GM12874 (cell line): ENCODE measurements around the gene GSDME.

Source experiments
- CTCF ChIP-seq: IDR thresholded peaks from 2 replicates; pipeline ENCODE4 v1.5.1; 2011; ENCODE audit warnings: low read depth, mild to moderate bottlenecking, control low read depth, low read length, moderate library complexity; ENCODE audit not compliant: insufficient read depth

GSDME gene

GRCh38 chr7:24739306-24739705 is 18.0 kb downstream of the GSDME start:
- no peak for TF ChIP-seq CTCF

- TF ChIP-seq CTCF = no peak
Measured at GRCh38 chr7:24738577-24738976, 18.7 kb downstream of the GSDME start.

- TF ChIP-seq CTCF = no peak
Measured at GRCh38 chr7:24737281-24737680, 20.0 kb downstream of the GSDME start.

- no peak for TF ChIP-seq CTCF
Measured at GRCh38 chr7:24734306-24734705, 23.0 kb downstream of the GSDME start.

- TF ChIP-seq CTCF = no peak
Measured at GRCh38 chr7:24733414-24734060, 23.7 kb downstream of the GSDME start.

- TF ChIP-seq CTCF = no peak
Measured at GRCh38 chr7:24732646-24733413, 24.4 kb downstream of the GSDME start.

GRCh38 chr7:24731313-24731712 is 26.0 kb downstream of the GSDME start:
- TF ChIP-seq CTCF = no peak
